PFSK-1 (cell line): Measurements from ENCODE around the gene CDCA7.

Source experiments
- FOXP2 ChIP-seq: optimal IDR thresholded peaks from 2 replicates; pipeline ENCODE3; 2011; ENCODE audit warnings: borderline replicate concordance, control low read depth, inconsistent platforms; ENCODE audit not compliant: insufficient read depth; ENCODE audit errors: extremely low read length, extremely low read depth
- POLR2AphosphoS5 ChIP-seq: IDR thresholded peaks from 2 replicates; pipeline ENCODE4 v1.6.1; 2012; ENCODE audit warnings: low read depth, mild to moderate bottlenecking, control low read depth, low read length, moderate library complexity
- SIN3A ChIP-seq: IDR thresholded peaks from 2 replicates; pipeline ENCODE4 v1.6.1; 2012; ENCODE audit warnings: mild to moderate bottlenecking, low read length, moderate library complexity, borderline replicate concordance; ENCODE audit not compliant: insufficient read depth
- TAF1 ChIP-seq: IDR thresholded peaks from 2 replicates; pipeline ENCODE4 v1.6.1; 2012; ENCODE audit warnings: low read length, control low read depth, borderline replicate concordance; ENCODE audit not compliant: insufficient read depth
- TF ChIP-seq, protein P1 (sequence below), 2 experiments: IDR thresholded peaks; 2 replicates each; pipeline versions ENCODE4 v1.6.1 to v1.8.0; 2011 to 2012; ENCODE audit warnings: low read depth in 2 of 2, low read length in 2 of 2, control low read depth in 1 of 2, inconsistent platforms in 1 of 2, mild to moderate bottlenecking in 1 of 2, moderate library complexity in 1 of 2; ENCODE audit not compliant: insufficient read depth in 1 of 2

CDCA7 gene

DNA sequence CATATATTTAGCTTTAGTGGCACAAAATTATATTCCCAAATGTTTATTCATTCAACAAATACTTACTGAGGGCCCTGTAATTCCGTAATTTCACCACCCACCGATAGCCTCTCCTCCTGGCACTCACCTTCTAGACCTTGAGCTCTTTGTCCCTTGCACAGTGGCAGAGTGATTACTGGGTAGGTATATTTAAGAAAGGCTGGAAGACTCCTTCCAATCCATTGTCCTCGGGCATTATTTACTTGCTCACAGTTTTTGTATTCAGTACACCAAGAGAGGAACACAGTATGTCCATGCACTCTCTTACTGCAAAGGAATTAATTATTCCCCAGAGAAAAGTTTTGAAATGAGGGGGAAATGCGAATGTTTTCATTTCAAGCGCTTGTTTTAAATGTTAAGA, 1.1 kb upstream of the CDCA7 start:
- no peak for TF ChIP-seq POLR2AphosphoS5
- TF ChIP-seq, protein P1, sequence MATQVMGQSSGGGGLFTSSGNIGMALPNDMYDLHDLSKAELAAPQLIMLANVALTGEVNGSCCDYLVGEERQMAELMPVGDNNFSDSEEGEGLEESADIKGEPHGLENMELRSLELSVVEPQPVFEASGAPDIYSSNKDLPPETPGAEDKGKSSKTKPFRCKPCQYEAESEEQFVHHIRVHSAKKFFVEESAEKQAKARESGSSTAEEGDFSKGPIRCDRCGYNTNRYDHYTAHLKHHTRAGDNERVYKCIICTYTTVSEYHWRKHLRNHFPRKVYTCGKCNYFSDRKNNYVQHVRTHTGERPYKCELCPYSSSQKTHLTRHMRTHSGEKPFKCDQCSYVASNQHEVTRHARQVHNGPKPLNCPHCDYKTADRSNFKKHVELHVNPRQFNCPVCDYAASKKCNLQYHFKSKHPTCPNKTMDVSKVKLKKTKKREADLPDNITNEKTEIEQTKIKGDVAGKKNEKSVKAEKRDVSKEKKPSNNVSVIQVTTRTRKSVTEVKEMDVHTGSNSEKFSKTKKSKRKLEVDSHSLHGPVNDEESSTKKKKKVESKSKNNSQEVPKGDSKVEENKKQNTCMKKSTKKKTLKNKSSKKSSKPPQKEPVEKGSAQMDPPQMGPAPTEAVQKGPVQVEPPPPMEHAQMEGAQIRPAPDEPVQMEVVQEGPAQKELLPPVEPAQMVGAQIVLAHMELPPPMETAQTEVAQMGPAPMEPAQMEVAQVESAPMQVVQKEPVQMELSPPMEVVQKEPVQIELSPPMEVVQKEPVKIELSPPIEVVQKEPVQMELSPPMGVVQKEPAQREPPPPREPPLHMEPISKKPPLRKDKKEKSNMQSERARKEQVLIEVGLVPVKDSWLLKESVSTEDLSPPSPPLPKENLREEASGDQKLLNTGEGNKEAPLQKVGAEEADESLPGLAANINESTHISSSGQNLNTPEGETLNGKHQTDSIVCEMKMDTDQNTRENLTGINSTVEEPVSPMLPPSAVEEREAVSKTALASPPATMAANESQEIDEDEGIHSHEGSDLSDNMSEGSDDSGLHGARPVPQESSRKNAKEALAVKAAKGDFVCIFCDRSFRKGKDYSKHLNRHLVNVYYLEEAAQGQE (IDR thresholded peaks at IDR 0.05; ENCODE audit: insufficient read depth in 1 of 2, low read depth in 2 of 2, low read length in 2 of 2), result no peak
- no peak for TF ChIP-seq SIN3A

DNA sequence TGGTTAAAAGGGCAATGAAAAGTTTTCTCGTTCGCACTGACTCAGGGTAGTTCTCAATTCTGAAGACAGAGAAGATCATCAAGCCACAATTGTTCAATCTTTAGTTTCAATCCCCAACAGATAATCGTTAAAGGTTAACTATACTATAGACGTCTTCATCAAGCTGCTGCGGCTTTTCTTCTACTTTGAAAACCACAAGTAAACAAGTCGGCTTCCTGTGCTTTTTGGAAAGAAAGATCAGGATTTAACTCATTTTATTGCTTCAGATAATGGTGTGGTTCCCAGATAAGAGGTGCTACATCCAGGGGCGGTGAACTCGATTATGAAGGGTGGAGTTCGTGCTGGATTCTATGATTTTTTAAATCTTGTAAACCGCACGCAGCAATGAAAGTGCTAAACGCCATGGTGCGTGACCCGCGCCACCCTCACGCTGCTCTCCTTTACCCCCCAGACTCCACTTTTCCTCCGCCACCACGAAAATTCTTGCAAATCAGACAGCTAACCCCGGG, 545 bp upstream of the CDCA7 start:
- TF ChIP-seq TAF1 (no peak), FOXP2 (no peak), SIN3A (no peak), POLR2AphosphoS5 (no peak)
- TF ChIP-seq, protein P1 (IDR thresholded peaks at IDR 0.05; ENCODE audit: insufficient read depth in 1 of 2, low read depth in 2 of 2, low read length in 2 of 2), result no peak

DNA sequence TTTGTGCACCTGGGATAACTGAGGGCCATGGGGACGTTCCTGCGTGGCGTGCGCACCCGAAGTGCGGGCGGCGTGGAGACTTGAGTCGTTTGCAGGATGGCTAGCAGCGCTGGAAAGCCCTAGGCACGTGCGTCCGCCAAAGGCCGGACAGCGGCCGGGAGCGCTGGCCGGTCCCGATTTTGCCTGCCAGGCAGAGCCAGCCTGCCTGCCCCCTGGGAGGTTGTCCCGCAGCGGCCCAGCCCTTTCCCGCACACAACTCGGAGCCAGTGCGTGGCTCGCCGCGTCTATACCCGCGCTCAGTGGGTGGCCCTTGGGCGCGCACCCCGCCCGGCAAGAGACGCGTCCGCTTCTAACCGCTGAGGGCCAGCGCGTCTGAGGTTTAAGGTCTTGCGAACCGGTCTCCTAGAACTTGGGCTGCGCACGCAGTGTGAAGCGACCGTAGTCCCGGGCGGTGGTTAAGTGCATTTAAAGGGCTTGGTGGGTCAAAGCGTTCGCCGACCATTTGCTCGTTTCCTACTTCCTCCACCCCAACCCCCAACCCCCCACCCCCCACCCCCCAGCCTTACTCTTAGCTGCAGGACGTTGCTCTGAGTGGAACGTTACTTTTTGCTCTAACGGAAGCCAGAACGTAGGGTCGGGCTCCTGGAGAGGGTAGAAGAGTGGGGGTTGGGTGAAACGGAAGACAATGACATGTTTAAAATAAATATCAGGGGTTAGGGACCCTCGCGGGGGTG, 627 bp downstream of the CDCA7 start:
- no peak for TF ChIP-seq FOXP2
- TF ChIP-seq, protein P1 (IDR thresholded peaks at IDR 0.05; ENCODE audit: insufficient read depth in 1 of 2, low read depth in 2 of 2, low read length in 2 of 2), result 0 out of 4 replicates have a peak, but pooled peaks have one; percentile 8 to 28
- TF ChIP-seq SIN3A, result peak; percentile 15; the same call in 1 of the 2 replicates

DNA sequence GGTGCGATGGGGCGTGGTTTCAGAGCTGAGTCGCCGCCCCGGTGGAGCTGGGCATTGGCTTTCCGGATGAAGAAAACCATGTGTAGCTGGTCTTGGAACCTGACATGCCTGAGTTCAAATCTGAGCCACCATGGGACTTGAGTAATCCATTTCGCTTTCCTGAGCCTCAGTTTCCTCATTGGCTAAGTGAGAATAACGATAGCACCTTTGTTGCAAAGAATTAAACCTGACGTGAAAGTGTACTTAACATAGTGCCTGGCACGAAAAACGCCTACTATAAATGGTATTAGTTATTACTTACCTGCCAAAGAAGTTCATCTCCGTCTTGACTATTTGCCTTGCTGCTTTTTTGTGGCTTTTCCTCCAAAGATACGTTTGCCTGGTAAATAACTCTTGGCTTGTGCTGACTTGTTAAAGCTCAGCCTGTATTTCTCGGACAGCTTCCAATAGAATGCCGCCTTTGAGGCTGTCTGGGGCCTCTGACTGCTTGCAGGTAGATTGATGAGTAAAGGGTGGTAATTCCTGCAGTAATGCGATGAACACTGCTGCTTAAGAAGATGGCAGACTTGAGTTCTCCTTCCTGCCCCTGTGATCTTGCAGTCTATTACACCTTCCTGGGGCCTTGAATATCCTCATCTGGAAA, 1.3 kb downstream of the CDCA7 start:
- TF ChIP-seq POLR2AphosphoS5, result no peak
- TF ChIP-seq, protein P1 (IDR thresholded peaks at IDR 0.05; ENCODE audit: insufficient read depth in 1 of 2, low read depth in 2 of 2, low read length in 2 of 2), result no peak
- TF ChIP-seq FOXP2, result no peak
- no peak for TF ChIP-seq TAF1
- TF ChIP-seq SIN3A, result no peak
